LHCN-M2 (cell line): ENCODE measurements around the gene MEF2B. TPM values are rescaled to one million over a fixed set of nuclear protein-coding genes. Genes with fewer than 3 reads are reported as not detected.
A peak's percentile ranks its signal among the peaks of the same experiment; 100 is the strongest.
"Not testable (repeated sequence)": the region's sequence is repeated elsewhere in the genome, so short reads cannot be mapped to it uniquely, and the experiment has no call there.

Source experiments
- DNase-seq: peaks from one replicate; pipeline ENCODE4 v3.0.0-alpha.2; 2012; ENCODE audit warnings: low read depth
- total RNA-seq: library from RNA; depleted of rRNA; stranded (reverse); fragments of >200 nt; gene quantifications from 2 replicates; pipeline ENCODE4 v1.2.3, GENCODE V29; 2014

The MEF2B gene
- total RNA-seq, 1 experiment from 2014 or later: 0.17 TPM

GRCh38 chr19:19157808-19158207 is 12.3 kb downstream of the MEF2B start:
- DNase-seq: no peak

- no peak for DNase-seq
Observed at GRCh38 chr19:19155495-19156219, 14.4 kb downstream of the MEF2B start.

GRCh38 chr19:19154768-19155494 is 15.1 kb downstream of the MEF2B start:
- DNase-seq: no peak

- no peak for DNase-seq
Observed at GRCh38 chr19:19152668-19153384, 17.2 kb downstream of the MEF2B start.

GRCh38 chr19:19151418-19151817 is 18.6 kb downstream of the MEF2B start:
- DNase-seq: no peak

- DNase-seq: no peak
Observed at GRCh38 chr19:19149435-19149834, 20.6 kb downstream of the MEF2B start.

GRCh38 chr19:19148504-19148903 is 21.6 kb downstream of the MEF2B start:
- DNase-seq: not testable (repeated sequence)

- no peak for DNase-seq
Observed at GRCh38 chr19:19147344-19147743, 22.7 kb downstream of the MEF2B start.

- no peak for DNase-seq
Observed at GRCh38 chr19:19146865-19147264, 23.2 kb downstream of the MEF2B start.

- peak; percentile 45 for DNase-seq
Observed at GRCh38 chr19:19145684-19146608, 24.1 kb downstream of the MEF2B start.

- no peak for DNase-seq
Observed at GRCh38 chr19:19145281-19145680, 24.8 kb downstream of the MEF2B start.

- DNase-seq: no peak
Observed at GRCh38 chr19:19142347-19142746, 27.7 kb downstream of the MEF2B start.

GRCh38 chr19:19140476-19140875 is 29.6 kb downstream of the MEF2B start:
- no peak for DNase-seq

GRCh38 chr19:19139876-19140229 is 30.2 kb downstream of the MEF2B start:
- no peak for DNase-seq

GRCh38 chr19:19138109-19138981 is 31.7 kb downstream of the MEF2B start, which contains the start of gene TMEM161A:
Gene TMEM161A, minus strand, starts transcription at chr19:19138478. Its CDS starts 50 bp downstream, at chr19:19138428.
- DNase-seq: peak; percentile 98

GRCh38 chr19:19137556-19138108 is 32.4 kb downstream of the MEF2B start:
- DNase-seq: no peak

GRCh38 chr19:19135713-19136112 is 34.4 kb downstream of the MEF2B start:
- DNase-seq: not testable (repeated sequence)

- peak; percentile 6 for DNase-seq
Observed at GRCh38 chr19:19134687-19135158, 35.3 kb downstream of the MEF2B start.

- DNase-seq: no peak
Observed at GRCh38 chr19:19133985-19134384, 36.1 kb downstream of the MEF2B start.

GRCh38 chr19:19132912-19133311 is 37.2 kb downstream of the MEF2B start:
- DNase-seq: no peak
